Muscle layer of duodenum (tissue), 2 donors: ENCODE results near the gene COL19A1.

Source experiments
- H3K27ac ChIP-seq: one replicate; pipeline ENCODE4 v1.7.0; 2013; ENCODE audit warnings: mild to moderate bottlenecking, low read length
- H3K27me3 ChIP-seq: one replicate; pipeline ENCODE4 v1.7.0; 2013; ENCODE audit warnings: low read depth, mild to moderate bottlenecking, control low read depth, low read length
- H3K36me3 ChIP-seq, 2 donors: one replicate each; pipeline ENCODE4 v1.7.0; 2013; ENCODE audit warnings: low read length in 2 of 2, control low read depth in 1 of 2, mild to moderate bottlenecking in 1 of 2; ENCODE audit not compliant: insufficient read depth in 2 of 2, control insufficient read depth in 1 of 2
- H3K4me1 ChIP-seq, 2 donors: one replicate each; pipeline ENCODE4 v1.7.0; 2013; ENCODE audit warnings: low read length in 2 of 2, mild to moderate bottlenecking in 2 of 2, control low read depth in 1 of 2, moderate library complexity in 1 of 2; ENCODE audit not compliant: insufficient read depth in 2 of 2, control insufficient read depth in 1 of 2
- H3K4me3 ChIP-seq, 2 donors: one replicate each; pipeline ENCODE4 v1.7.0; 2013; ENCODE audit warnings: low read length in 2 of 2, low read depth in 1 of 2, mild to moderate bottlenecking in 1 of 2
- H3K9me3 ChIP-seq, 2 donors: one replicate each; pipeline ENCODE4 v1.7.0; 2013; ENCODE audit warnings: low read length in 2 of 2, control low read depth in 1 of 2, mild to moderate bottlenecking in 1 of 2; ENCODE audit not compliant: control insufficient read depth in 1 of 2
- donor health status: healthy.

The COL19A1 gene

DNA sequence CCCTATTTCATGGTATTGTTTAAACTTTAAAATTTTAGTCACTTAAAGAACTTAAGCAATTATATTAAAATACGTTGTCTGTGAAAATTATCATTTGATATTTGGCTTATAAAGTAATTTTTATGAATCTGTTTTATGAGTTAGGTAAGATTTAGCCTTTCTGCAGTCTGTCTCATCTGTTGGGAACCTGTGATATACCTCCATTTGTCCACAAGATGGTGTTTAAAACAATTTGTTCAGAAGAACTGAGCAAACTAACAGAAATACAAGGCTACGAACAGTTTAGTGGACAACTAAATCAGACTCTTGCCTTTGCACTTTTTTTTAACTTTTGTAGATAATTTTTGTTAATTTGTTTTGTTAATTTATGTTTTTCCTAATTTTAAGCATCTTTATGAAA, 344.1 kb downstream of the COL19A1 start:
- H3K36me3 ChIP-seq: no peaks in the 10 kb centered on the region
- H3K4me3 ChIP-seq: no peak overlapping the region
- H3K4me1 ChIP-seq: no peaks in the 10 kb centered on the region
- H3K27me3 ChIP-seq: no peaks in the 10 kb centered on the region
- no peak overlapping the region for H3K27ac ChIP-seq
- H3K9me3 ChIP-seq: no peaks in the 10 kb centered on the region

DNA sequence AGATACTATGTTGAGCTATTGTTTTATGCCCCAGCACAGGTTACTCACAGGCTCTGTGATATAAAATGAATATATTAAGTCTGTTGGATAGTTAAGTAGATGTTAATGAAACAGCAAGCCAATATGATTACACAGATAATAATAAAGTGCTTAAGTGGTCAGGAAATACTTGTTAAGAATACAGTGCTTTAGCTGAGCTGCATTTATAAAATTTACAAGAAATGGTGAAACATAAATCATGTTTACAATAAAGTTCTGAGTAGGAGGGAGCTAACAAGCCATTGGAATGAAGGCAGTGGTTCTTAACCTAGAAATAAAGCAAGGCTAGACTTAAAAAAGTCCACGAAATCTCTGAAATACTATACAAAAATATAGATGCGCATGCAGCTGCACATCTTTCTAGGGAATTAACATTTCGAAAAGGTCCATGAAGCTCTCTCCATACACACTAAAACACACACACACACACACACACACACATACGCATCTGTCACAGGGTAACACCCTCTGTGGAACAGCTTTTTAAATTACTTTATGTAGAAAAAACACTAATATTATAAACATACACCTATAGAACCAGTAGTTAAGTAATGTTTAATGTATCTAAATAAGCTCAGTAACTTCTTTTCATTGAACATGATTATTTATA, 349.2 kb downstream of the COL19A1 start:
- no peaks in the 10 kb centered on the region for H3K27me3 ChIP-seq
- H3K4me3 ChIP-seq: no peak overlapping the region
- no peaks in the 10 kb centered on the region for H3K36me3 ChIP-seq
- no peaks in the 10 kb centered on the region for H3K9me3 ChIP-seq
- no peaks in the 10 kb centered on the region for H3K4me1 ChIP-seq
- no peak overlapping the region for H3K27ac ChIP-seq

DNA sequence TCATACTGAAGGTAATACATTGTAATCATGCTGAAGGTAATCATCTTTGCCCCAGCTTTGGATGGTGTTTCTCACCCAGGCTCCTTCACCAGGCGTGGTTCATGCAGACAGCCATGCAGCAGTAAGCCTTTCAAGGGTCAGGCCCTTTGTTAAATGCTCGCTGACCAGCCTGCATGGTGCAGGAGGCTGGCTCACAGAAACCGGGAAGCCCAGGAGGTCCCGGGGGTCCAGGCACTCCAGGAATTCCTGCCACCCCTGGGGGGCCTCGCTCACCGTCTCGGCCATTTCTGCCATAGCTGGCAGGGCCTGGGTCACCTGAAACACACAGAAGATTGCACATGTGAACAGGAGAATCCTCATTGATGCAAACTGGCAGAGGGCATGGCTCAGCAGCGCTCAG, 350.4 kb downstream of the COL19A1 start:
- H3K36me3 ChIP-seq: no peaks in the 10 kb centered on the region
- H3K27ac ChIP-seq: no peak overlapping the region
- H3K4me1 ChIP-seq: no peaks in the 10 kb centered on the region

DNA sequence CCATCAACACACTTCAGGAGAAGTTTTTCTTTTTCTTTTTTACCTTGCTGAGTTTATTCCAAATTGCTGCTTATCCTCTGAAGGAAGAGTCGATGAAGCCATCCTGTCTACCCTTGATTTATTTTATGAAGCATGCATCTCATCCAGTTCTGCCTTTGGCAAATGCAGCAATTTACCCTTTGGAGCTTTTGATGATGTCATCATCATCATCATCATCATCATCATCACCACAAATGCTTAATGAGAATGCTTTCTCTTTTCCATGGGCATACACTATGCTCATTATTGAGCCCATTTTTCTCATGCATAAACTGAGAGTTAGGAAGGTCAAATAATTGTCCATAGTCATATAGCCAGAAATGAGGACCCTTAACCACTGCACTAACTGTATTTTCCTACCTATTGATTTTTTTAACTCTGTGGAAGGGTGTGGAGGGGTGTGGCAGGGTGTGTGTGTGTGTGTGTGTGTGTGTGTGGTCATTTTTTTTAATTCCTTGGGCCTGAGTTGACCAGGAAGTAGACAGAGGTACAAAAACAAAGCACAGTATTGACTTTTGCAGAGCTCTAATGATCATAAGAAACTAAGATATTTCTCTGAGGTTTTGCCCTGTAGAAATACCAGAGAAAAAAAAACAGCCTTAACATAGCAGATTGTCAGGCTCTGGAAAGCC, 353.7 kb downstream of the COL19A1 start:
- Histone ChIP-seq H3K4me1 (no peaks in the 10 kb centered on the region), H3K9me3 (no peaks in the 10 kb centered on the region), H3K27ac (no peak overlapping the region), H3K36me3 (no peaks in the 10 kb centered on the region), H3K4me3 (no peak overlapping the region), H3K27me3 (no peaks in the 10 kb centered on the region)

More for the DNA sequence above, 350.4 kb downstream of the COL19A1 start:
- H3K27me3 ChIP-seq: no peaks in the 10 kb centered on the region
- no peaks in the 10 kb centered on the region for H3K9me3 ChIP-seq
- no peak overlapping the region for H3K4me3 ChIP-seq

DNA sequence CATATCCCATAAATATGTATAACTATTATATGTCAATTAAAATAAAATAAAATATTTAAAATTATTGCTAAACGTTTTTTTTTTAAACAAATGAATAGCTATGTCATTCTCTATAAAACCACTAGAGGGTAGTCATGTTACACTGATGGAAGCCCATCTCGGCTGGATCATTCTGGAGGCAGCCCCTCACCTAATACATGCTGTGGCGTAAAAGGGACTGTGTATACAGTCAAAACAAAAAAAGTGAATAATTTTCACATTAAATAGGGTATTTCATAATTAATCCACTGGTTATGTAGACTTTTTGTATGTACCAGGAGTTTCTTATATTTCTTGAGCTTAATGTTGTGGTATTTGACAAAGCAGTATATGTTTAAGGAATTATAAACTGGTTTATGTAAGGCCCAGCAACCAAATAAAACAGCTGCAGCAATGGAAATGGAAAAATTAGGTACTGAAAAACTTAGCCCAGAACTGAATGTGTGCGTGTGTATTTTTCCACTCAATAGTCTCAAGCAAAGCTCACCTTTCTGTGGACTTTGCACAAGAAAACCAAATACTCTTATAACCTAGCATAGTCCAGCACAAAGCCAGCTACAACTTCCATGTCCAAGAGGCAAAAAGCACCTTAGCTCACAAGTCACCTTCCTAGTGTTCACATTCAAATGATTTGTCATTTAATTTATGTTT, 354.8 kb downstream of the COL19A1 start:
- Histone ChIP-seq H3K27me3 (no peaks in the 10 kb centered on the region), H3K4me3 (no peak overlapping the region), H3K27ac (no peak overlapping the region), H3K36me3 (no peaks in the 10 kb centered on the region), H3K4me1 (no peaks in the 10 kb centered on the region), H3K9me3 (no peaks in the 10 kb centered on the region)

DNA sequence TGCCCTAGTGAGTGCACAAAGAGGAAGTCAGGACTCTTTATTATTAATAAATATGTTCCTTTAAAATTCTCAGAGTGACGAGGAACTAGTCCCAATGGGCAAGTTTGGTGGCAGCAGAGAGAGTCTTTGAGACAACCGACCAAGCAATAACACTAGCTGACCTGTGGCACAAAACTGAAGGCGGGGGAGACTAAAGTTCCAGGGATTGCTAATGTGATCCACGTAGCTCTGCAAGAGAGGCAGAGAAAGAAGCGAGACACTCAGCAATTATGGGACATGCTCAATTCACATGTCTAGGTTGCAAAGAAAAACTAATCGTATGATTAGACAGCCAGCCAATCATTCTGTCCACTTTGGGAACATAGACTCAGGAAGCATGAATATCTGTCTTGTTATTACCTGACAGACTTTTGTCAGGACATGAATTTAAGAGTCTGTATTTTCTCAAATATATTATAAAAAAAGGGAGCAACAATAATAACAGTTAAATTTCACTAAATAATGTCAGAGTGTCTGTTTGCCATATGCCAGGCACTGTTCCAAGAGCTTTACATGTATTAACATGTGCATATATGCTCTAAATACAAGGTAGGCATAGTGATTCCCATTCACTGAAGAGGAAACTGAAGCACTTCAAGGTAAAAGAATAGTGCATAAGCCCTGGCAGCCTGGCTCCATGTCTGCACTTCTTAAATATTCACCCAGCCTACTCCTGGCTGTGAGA, 355.5 kb downstream of the COL19A1 start:
- Histone ChIP-seq H3K36me3 (no peaks in the 10 kb centered on the region), H3K9me3 (no peaks in the 10 kb centered on the region), H3K4me1 (no peaks in the 10 kb centered on the region), H3K27me3 (no peaks in the 10 kb centered on the region), H3K27ac (no peak overlapping the region), H3K4me3 (no peak overlapping the region)

DNA sequence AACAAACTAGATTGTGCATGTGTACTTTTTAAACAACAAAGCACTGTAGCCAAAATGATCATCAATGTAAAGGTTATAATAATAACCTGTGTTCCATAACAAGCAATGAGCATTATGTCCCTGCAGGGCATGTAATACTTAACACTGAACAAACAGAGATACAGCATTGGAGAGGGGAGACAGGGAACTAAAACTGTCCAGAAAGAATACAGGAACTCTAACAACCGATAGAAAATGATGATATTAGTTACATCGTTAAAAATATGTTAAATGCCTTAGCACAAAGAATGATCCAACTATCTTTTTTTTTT, 356.0 kb downstream of the COL19A1 start:
- Histone ChIP-seq H3K27ac (no peak overlapping the region), H3K4me1 (no peaks in the 10 kb centered on the region), H3K4me3 (no peak overlapping the region)

DNA sequence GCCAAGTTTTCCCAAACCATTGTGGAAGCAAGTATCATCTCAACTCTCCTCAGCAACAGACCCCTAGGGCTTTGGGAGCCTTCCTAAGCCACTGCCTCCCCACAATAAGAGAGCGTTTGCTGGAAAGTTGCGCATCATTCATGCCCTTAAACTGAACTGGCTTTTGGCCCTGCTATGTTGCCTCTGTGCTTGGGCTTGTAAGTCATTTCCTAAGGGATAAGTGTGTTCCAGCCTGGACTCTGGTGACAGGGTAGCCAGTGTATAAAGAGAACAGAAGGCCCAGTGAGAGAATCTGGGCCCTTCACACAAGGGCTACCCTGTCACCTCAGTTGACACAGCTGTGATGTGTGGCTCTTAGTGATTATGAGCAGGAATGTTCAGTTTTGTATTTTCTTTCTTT, 358.7 kb downstream of the COL19A1 start:
- Histone ChIP-seq H3K36me3 (no peaks in the 10 kb centered on the region), H3K27me3 (no peaks in the 10 kb centered on the region), H3K4me1 (peaks cover 0 to 5% of the 10 kb centered on the region in 2 donors), H3K9me3 (no peaks in the 10 kb centered on the region), H3K4me3 (no peak overlapping the region), H3K27ac (no peak overlapping the region)

More for the DNA sequence above, 356.0 kb downstream of the COL19A1 start:
- Histone ChIP-seq H3K9me3 (no peaks in the 10 kb centered on the region), H3K36me3 (no peaks in the 10 kb centered on the region), H3K27me3 (no peaks in the 10 kb centered on the region)

DNA sequence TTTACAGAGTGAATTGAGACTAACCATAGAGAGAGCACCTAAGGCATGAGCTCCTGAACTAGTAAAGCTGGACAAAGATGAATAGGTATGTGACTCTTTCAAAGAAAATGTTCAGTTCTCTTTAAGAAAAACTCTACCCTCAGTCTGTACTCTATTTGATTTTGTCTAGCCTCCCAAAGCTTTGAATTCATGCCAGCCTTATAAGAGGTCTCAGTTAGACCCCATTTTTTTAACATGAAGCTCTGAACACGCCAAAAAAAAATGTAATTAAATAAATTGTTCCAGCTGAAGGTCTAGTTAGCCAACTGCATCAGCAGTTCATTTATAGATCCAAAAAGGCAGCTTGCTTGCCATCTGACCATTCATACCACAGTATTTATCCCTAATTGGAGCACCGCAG, 365.0 kb downstream of the COL19A1 start:
- Histone ChIP-seq H3K4me1 (peaks cover 0 to 5% of the 10 kb centered on the region in 2 donors), H3K9me3 (no peaks in the 10 kb centered on the region), H3K27me3 (no peaks in the 10 kb centered on the region), H3K27ac (no peak overlapping the region), H3K36me3 (no peaks in the 10 kb centered on the region), H3K4me3 (no peak overlapping the region)

DNA sequence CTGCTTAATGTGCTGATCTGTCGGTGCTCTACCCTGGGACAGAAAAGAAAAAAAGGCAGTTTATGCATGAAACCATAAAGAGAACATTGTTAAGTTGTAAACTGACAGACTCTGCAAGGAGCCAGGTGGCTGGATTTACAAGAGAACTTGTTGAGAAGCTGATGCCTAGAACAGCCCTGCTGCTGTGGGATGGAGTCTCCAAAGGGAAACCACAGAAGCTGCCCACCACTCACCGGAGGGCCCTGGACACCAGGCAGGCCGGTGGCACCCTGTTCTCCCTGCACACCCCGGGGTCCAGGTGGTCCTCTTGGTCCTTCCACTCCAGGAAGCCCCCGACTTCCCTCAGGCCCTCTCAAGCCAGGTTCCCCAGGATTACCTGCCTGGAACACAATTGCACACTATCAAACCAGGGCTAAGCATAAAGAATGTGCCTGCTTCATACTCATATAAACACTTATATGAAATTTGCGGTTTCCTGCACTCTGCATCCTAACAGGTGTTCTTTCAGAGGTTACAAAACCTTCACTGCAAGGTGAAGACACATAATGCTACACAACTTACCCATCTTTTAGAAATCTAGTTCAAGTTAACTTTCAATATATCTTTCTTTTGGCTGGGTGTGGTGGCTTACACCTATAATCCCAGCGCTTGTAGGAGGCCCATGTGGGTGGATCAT, 368.3 kb downstream of the COL19A1 start:
- Histone ChIP-seq H3K27me3 (no peaks in the 10 kb centered on the region), H3K4me1 (no peaks in the 10 kb centered on the region), H3K36me3 (no peaks in the 10 kb centered on the region), H3K4me3 (no peak overlapping the region), H3K27ac (no peak overlapping the region), H3K9me3 (no peaks in the 10 kb centered on the region)

DNA sequence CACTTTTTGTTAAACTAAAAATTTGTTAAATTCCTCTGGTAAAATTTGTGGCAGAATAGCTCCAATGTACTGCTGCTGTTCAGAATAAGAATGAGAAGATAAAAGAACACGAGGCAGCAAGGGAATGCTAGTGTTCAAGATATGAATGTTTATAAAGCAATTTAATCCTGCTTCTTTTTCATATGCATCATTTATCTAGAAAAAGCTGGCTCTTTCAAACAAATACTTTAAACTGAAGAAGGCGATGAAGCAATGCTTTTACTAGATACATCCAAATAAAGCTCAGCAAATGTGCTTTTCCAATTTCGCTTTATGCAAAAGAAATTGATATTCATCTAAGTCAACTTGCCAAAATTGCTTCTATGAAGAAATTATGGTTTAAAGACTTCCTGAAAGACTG, 370.0 kb downstream of the COL19A1 start:
- H3K27me3 ChIP-seq: no peaks in the 10 kb centered on the region
- H3K4me3 ChIP-seq: no peak overlapping the region
- no peaks in the 10 kb centered on the region for H3K9me3 ChIP-seq
- H3K4me1 ChIP-seq: no peaks in the 10 kb centered on the region
- no peaks in the 10 kb centered on the region for H3K36me3 ChIP-seq
- H3K27ac ChIP-seq: no peak overlapping the region
